ENCODE data around the gene CDK3. TPM values are rescaled to one million over a fixed set of nuclear protein-coding genes. Genes with fewer than 3 reads are reported as not detected.

Gene CDK3
- total RNA-seq, 1 experiment from 2014 or later: 11.7 TPM

DNA sequence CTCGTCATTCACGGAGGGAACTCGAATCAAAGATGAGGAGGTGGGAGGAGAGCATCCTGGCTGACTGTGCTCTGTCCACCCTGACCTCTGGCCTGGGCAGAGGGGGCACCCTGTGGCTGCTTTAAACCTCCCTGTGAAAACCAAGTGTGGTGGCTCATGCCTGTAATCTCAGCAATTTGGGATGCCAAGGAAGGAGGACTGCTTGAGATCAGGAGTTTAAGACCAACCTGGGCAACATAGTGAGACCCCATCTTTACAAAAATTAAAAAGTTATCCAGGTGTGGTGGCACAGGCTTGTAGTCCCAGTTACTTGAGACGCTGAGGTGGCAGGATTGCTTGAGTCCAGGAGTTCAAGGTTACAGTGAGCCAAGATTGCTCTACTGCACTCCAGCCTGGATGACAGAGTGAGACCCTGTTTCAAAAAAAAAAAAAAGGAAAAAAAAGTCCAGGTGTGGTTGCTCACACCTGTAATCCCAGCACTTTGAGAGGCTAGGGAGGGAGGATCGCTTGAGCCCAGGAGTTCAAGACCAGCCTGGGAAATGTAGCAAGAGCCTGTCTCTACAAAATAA, 5.8 kb upstream of the CDK3 start:
- Mint-ChIP-seq H3K36me3 (ENCODE audit: insufficient read depth in 1 of 3, low read depth in 3 of 3) (peaks cover 14 to 40% (median 28%) of the 10 kb centered on the region in 3 experiments; a peak in 6 of 7 replicates), H3K4me1 (peaks cover 8 to 9% of the 10 kb centered on the region in 2 experiments; a peak in 3 of 4 replicates), H3K27ac (peak overlapping the region in 1 of 3 experiments; percentile 44; a peak in 1 of 7 replicates), H3K9me3 (no peaks in the 10 kb centered on the region), H3K27me3 (ENCODE audit: low read depth) (no peaks in the 10 kb centered on the region), H3K4me3 (no peak overlapping the region; a peak in 1 of 5 replicates)
- H3K18ac ChIP-seq (ENCODE audit: insufficient read length, low read depth, low read length): no peak overlapping the region
- H3K14ac ChIP-seq (ENCODE audit: insufficient read depth, low read length): no peak overlapping the region
- DNase-seq: no peak
- H2BK12ac ChIP-seq (ENCODE audit: insufficient read length, low read depth, low read length): no peak overlapping the region
- no peak overlapping the region for H3T11ph ChIP-seq (ENCODE audit: low read length)
- H2AK5ac ChIP-seq (ENCODE audit: insufficient read length, low read length): no peak overlapping the region
- H3K9me3 ChIP-seq (ENCODE audit: control insufficient read depth, low read depth, low read length): no peaks in the 10 kb centered on the region
- no peak overlapping the region for H3K4me2 ChIP-seq (ENCODE audit: insufficient read depth, insufficient read length, low read length)
- H2AFZ ChIP-seq (ENCODE audit: low read length): no peak overlapping the region
- no peak overlapping the region for H4K5ac ChIP-seq (ENCODE audit: insufficient read length, low read depth, low read length)
- no peak overlapping the region for H3K9ac ChIP-seq (ENCODE audit: extremely low read depth, insufficient read length, low read length)
- no peaks in the 10 kb centered on the region for H3K79me1 ChIP-seq (ENCODE audit: insufficient read depth, low read depth, low read length, poor library complexity, severe bottlenecking)
- H3K56ac ChIP-seq (ENCODE audit: insufficient read length, low read depth, low read length): no peak overlapping the region
- H2BK15ac ChIP-seq (ENCODE audit: low read depth, low read length): no peak overlapping the region
- H2BK120ac ChIP-seq (ENCODE audit: low read depth, low read length, poor library complexity, severe bottlenecking): no peak overlapping the region
- H4K20me1 ChIP-seq (ENCODE audit: control insufficient read depth, insufficient read depth, insufficient read length): no peaks in the 10 kb centered on the region
- no peak overlapping the region for H4K91ac ChIP-seq (ENCODE audit: insufficient read length, low read depth, low read length)
- no peak overlapping the region for H2BK20ac ChIP-seq (ENCODE audit: low read depth, low read length, poor library complexity, severe bottlenecking)
- no peaks in the 10 kb centered on the region for H3K4me1 ChIP-seq (ENCODE audit: insufficient read depth, low read length)
- no peak overlapping the region for H2BK5ac ChIP-seq (ENCODE audit: insufficient read length, low read length)
- no peak overlapping the region for H3K23ac ChIP-seq (ENCODE audit: insufficient read length, low read depth, low read length)
- no peaks in the 10 kb centered on the region for H3K23me2 ChIP-seq (ENCODE audit: insufficient read length, low read depth, low read length, poor library complexity, severe bottlenecking)
- TF ChIP-seq, protein P1, sequence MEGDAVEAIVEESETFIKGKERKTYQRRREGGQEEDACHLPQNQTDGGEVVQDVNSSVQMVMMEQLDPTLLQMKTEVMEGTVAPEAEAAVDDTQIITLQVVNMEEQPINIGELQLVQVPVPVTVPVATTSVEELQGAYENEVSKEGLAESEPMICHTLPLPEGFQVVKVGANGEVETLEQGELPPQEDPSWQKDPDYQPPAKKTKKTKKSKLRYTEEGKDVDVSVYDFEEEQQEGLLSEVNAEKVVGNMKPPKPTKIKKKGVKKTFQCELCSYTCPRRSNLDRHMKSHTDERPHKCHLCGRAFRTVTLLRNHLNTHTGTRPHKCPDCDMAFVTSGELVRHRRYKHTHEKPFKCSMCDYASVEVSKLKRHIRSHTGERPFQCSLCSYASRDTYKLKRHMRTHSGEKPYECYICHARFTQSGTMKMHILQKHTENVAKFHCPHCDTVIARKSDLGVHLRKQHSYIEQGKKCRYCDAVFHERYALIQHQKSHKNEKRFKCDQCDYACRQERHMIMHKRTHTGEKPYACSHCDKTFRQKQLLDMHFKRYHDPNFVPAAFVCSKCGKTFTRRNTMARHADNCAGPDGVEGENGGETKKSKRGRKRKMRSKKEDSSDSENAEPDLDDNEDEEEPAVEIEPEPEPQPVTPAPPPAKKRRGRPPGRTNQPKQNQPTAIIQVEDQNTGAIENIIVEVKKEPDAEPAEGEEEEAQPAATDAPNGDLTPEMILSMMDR (conservative IDR thresholded peaks at IDR 0.05): no peak
- no peak overlapping the region for H3K4ac ChIP-seq (ENCODE audit: low read depth, low read length)
- H3K27me3 ChIP-seq (ENCODE audit: insufficient read depth, low read length): no peaks in the 10 kb centered on the region
- H3K27ac ChIP-seq (ENCODE audit: insufficient read length, low read depth, low read length): no peak overlapping the region
- no peaks in the 10 kb centered on the region for H3K79me2 ChIP-seq (ENCODE audit: insufficient read depth, low read length)
- H4K8ac ChIP-seq (replicated peaks; ENCODE audit: insufficient read length, low read depth, low read length): no peak overlapping the region
- no CpG with 5 or more reads among the region's 5 CpGs for WGBS (ENCODE audit: extremely low coverage, insufficient read length, low lambda C conversion rate)

Measured in H9 (cell line).